Activated naive CD8-positive, alpha-beta T cell treated with anti-CD3 and anti-CD28 coated beads, Interleukin-2, amount 10 ng/mL, durations not matched to agents 7 days and 5 days (primary cell): ENCODE measurements around the gene DNAAF9. TPM values are rescaled to one million over a fixed set of nuclear protein-coding genes. Genes with fewer than 3 reads are reported as not detected.

Experiments used
- ATAC-seq: fragments of 150-1000 bp; cut with Tn5 transposase; one replicate; pipeline ENCODE4 v1.10.0; 2021; ENCODE audit warnings: low read depth, moderate library complexity
- POLR2A ChIA-PET: fragments of 350-600 bp; sonication (Branson Sonifier 250); formaldehyde crosslinking; loops from one replicate; lab custom pipeline; 2021; ENCODE audit warnings: antibody characterized with exemption; lab: Charles Lee
- DNase-seq: peaks from one replicate; pipeline ENCODE4 v3.0.0; 2021
- H3K27ac Mint-ChIP-seq: one replicate; pipeline ENCODE4 v1.8.0; 2022; ENCODE audit warnings: mild to moderate bottlenecking, mixed read lengths
- H3K27me3 Mint-ChIP-seq: one replicate; pipeline ENCODE4 v1.8.0; 2022; ENCODE audit warnings: mild to moderate bottlenecking, moderate library complexity, mixed read lengths
- H3K36me3 Mint-ChIP-seq: one replicate; pipeline ENCODE4 v1.8.0; 2021; ENCODE audit warnings: mild to moderate bottlenecking, mixed read lengths
- H3K4me1 Mint-ChIP-seq: one replicate; pipeline ENCODE4 v1.8.0; 2021; ENCODE audit warnings: mixed read lengths
- H3K4me3 Mint-ChIP-seq: one replicate; pipeline ENCODE4 v1.8.0; 2022; ENCODE audit warnings: mild to moderate bottlenecking, moderate library complexity, mixed read lengths
- H3K9me3 Mint-ChIP-seq: one replicate; pipeline ENCODE4 v1.8.0; 2021; ENCODE audit warnings: mixed read lengths
- total RNA-seq, 2 experiments: library from RNA; stranded (reverse); gene quantifications; one replicate each; pipeline ENCODE4 v1.2.3, GENCODE V29; 2021

The DNAAF9 gene
- total RNA-seq, 2 experiments from 2014 or later, result 5.1 to 6.4 TPM

DNA sequence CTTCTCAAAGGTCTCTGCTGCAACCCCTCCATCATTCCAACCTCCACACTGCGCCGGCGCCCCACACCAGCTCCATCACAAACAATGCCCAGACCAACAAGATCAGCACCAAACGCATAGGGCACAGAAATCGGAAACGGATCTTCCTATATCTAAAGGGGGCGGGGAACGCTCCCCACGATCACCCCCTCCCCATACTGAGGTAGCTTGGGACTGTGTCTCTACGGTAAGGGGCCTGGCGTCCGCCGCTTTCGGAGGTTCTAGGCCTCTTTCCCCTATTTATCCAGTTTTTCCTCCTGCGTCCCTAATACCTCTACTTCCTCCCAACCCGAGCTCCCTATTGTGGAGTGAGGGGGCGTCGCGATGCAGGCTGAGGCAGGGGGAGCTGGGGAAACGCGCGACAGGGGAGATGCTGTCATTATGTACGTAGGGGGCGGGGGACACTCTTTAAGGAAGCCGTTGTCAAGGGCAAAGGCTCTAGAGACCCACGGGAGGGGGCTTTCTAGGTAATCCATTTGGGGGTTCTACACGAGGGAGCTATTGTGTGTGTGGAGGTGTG, 909 bp downstream of the DNAAF9 start:
- POLR2A ChIA-PET, result interaction anchor here (1.1 kb wide), 1 partner anchor 14 kb away, joined by 3 read pairs; no protein-coding TSS in a partner anchor

DNA sequence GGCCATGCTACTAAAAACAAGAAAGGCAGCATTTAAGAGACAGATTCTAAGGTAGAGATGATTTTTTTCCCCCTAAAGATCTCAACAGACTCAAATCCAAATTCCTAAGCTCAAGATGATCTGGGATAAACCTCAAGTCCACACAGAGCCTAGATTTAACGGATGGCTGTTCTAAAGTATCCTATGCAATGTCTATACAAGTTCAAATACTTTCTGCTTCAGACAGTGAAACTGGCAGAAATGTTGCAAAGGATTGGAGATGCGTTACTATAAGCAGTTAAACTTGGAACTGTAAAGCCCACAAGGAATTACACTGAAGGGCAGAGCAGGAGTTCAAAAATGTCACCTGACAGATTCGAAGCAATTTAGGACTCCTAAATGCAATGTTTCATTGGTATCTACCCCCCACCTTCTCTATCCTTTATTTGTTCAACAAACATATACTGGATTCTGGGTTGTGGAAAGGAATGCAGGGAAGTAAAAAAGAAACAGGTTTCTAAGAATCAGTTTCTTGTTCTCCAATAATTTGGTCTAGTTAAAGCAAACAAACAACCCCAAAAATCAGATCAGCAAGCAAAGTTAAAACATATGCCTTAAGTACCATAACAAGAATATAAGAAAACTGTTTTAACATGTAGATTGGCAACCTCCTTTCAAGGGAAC, 1.6 kb downstream of the DNAAF9 start:
- H3K9me3 Mint-ChIP-seq, result no peaks in the 10 kb centered on the region
- H3K36me3 Mint-ChIP-seq, result no peaks in the 10 kb centered on the region
- ATAC-seq (no peak), DNase-seq (no peak)
- peak overlapping the region; percentile 89 for H3K4me3 Mint-ChIP-seq
- H3K27ac Mint-ChIP-seq, result no peak overlapping the region
- peaks cover 19% of the 10 kb centered on the region for H3K4me1 Mint-ChIP-seq
- H3K27me3 Mint-ChIP-seq, result peaks cover 5% of the 10 kb centered on the region
- POLR2A ChIA-PET, result interaction anchor here (1.1 kb wide), 1 partner anchor 14 kb away, joined by 3 read pairs; no protein-coding TSS in a partner anchor

More for the DNA sequence above, 909 bp downstream of the DNAAF9 start:
- ATAC-seq, result no peak
- H3K27ac Mint-ChIP-seq, result peak overlapping the region; percentile 72
- H3K27me3 Mint-ChIP-seq, result peaks cover 9% of the 10 kb centered on the region
- H3K9me3 Mint-ChIP-seq, result no peaks in the 10 kb centered on the region
- DNase-seq, result no peak
- peak overlapping the region; percentile 89 for H3K4me3 Mint-ChIP-seq
- no peaks in the 10 kb centered on the region for H3K36me3 Mint-ChIP-seq
- H3K4me1 Mint-ChIP-seq, result peaks cover 19% of the 10 kb centered on the region

DNA sequence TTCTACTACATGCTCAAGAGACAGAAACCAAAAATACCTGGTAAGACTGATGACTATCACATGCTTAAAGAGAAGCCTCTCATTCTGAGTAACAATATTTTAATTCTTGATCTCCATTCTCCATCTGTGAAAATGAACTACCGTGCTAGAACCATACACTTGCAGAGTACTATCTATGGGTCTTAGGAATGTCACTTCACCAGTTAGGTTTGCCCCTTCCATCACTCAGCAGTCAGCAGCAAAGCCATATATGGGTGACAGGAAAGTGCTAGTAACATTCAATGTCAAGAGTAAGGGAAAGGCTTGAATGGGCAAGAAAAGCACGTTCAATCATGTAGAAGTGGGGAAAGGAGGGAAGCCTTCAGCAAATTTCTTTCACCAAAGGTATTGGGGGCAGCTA, 2.3 kb downstream of the DNAAF9 start:
- POLR2A ChIA-PET, result interaction anchor here (0.5 kb wide), 1 partner anchor 77 kb away, joined by 3 read pairs; no protein-coding TSS in a partner anchor
- H3K27ac Mint-ChIP-seq, result no peak overlapping the region
- H3K27me3 Mint-ChIP-seq, result peaks cover 5% of the 10 kb centered on the region
- H3K9me3 Mint-ChIP-seq, result no peaks in the 10 kb centered on the region
- no peak for DNase-seq
- peaks cover 19% of the 10 kb centered on the region for H3K4me1 Mint-ChIP-seq
- no peak overlapping the region for H3K4me3 Mint-ChIP-seq
- no peaks in the 10 kb centered on the region for H3K36me3 Mint-ChIP-seq
- ATAC-seq, result no peak

DNA sequence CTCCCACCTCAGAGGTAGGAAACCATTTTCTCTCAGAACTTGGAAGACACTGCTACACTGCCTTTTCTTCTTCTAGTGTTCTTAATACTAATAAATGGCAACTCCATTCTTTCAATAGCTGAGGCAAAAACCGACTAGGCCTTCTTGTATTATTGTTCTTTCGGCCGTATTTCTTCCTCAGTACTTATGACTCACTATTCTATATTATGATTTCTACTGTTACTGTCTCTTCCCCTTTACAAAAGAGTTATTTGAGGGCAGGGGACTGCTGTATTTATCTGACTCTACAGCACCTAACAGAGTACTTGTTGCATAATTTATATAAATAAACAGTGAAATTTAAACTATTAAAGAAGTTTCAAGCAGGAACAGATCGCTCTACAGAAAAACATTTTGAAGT, 3.1 kb downstream of the DNAAF9 start:
- Mint-ChIP-seq H3K4me3 (no peak overlapping the region), H3K4me1 (peaks cover 19% of the 10 kb centered on the region), H3K27me3 (peaks cover 5% of the 10 kb centered on the region), H3K9me3 (no peaks in the 10 kb centered on the region), H3K36me3 (no peaks in the 10 kb centered on the region), H3K27ac (no peak overlapping the region)
- DNase-seq, result no peak
- no peak for ATAC-seq
- POLR2A ChIA-PET, result no interaction called here

DNA sequence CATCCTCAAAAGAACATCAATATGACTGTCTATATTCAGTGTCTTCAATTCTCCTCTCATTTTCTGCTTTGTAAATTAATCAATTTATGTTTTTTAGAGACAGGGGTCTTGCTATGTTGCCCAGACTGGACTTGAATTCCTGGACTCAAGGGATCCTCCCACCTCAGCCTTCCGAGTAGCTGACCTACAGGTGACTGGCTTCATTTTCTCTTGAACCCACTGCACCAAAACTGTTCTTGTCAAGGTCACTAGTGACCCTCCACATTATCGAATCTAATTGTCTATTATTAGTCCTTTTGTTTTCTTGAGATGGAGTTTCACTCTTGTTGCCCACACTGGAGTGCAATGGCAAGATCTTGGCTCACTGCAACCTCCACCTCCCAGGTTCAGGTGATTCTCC, 3.7 kb downstream of the DNAAF9 start:
- ATAC-seq (no peak), DNase-seq (no peak)
- Mint-ChIP-seq H3K4me3 (no peak overlapping the region), H3K27me3 (peaks cover 5% of the 10 kb centered on the region), H3K36me3 (no peaks in the 10 kb centered on the region), H3K27ac (no peak overlapping the region), H3K4me1 (peaks cover 19% of the 10 kb centered on the region), H3K9me3 (no peaks in the 10 kb centered on the region)
- POLR2A ChIA-PET, result no interaction called here

DNA sequence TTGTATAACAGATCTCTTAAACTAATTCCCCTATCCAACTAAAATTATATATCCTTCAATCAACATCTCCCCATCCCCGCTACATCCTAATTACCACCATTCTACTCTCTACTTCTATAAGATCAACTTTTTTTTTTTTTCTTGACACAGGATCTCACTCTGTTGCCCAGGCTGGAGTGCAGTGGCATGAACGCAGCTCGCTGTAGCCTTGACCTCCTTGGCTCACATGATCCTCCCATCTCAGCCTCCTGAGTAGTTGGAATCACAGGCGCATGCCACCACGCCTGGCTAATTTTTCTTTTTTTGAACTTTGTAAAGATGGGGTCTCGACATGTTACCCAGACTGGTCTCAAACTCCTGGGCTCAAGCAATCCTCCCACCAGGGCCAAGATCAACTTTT, 5.0 kb downstream of the DNAAF9 start:
- peaks cover 13% of the 10 kb centered on the region for H3K4me1 Mint-ChIP-seq
- no peaks in the 10 kb centered on the region for H3K9me3 Mint-ChIP-seq
- DNase-seq (no peak), ATAC-seq (no peak)
- POLR2A ChIA-PET, result no interaction called here
- H3K4me3 Mint-ChIP-seq, result no peak overlapping the region
- peaks cover 7% of the 10 kb centered on the region for H3K27me3 Mint-ChIP-seq
- H3K27ac Mint-ChIP-seq, result no peak overlapping the region
- H3K36me3 Mint-ChIP-seq, result no peaks in the 10 kb centered on the region

DNA sequence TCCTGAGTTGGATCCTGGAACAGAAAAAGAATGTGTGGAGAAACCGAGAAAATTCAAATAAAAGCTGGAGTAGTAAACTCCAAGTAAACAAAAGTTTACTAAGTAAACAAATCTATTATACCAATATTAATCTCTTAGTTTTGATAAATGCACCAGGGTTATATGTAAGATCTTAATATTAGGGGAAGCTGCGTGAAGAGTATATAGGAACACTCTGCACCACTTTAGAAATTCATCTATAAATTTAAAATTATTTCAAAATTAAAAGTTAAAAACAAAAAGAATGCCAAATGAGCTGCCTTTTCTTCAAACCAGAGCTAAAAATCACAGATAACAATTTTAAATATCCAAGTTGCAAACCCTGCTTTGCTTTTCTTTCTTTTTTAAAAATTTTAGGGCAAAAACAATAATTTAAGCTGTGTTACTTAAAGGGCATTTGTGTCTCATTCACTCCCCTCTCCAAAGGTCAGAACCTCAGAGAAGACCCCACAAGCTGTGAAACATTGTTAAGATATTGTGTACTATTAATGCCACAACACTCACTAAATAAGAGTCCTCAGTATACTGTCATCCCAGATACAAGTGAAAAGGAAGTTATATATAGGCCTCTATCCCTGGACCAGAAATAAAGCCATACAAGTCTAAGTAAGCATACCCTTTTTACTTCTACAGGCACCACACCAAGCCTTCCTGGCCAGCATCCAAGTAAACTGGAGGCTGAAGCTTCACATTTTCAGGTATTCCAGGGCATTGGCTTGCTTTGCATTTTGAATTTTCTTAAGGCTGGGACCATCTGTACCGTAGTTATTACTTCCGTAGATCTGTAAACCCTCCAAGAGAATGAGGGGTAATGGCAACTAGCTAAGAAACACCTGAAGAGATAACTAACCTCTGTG, 7.0 kb downstream of the DNAAF9 start:
- H3K27ac Mint-ChIP-seq, result no peak overlapping the region
- ATAC-seq (no peak), DNase-seq (no peak)
- H3K36me3 Mint-ChIP-seq, result peaks cover 5% of the 10 kb centered on the region
- H3K9me3 Mint-ChIP-seq, result no peaks in the 10 kb centered on the region
- no peak overlapping the region for H3K4me3 Mint-ChIP-seq
- H3K4me1 Mint-ChIP-seq, result peaks cover 7% of the 10 kb centered on the region
- POLR2A ChIA-PET, result interaction anchor here (0.6 kb wide), 1 partner anchor 647 kb away, joined by 3 read pairs; no protein-coding TSS in a partner anchor
- peaks cover 4% of the 10 kb centered on the region for H3K27me3 Mint-ChIP-seq

DNA sequence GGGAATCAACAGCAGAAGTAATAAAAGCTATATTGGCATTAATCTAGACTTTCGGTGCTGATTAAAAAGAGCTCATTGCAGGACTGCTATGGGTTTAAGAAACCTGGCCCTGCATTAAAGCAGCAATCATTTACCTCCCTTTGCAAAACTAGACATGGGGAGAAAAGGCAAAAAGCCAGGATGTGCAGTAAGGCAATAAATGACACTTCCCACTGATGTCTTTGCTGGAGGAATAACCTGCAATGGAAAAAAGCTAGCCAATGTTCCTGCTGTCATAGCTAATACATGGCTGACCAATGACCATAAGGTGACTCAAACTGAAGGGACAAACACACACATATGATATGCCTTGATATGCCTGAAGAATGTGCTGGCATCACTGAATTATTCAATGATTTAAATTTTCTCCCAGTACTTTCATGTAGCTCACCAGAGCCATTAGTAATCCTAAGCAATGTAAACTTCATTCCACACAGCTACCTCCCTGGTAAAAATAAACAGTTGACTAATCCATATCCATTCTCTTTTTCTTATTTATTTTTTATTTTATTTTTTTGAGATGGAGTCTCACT, 8.7 kb downstream of the DNAAF9 start:
- Mint-ChIP-seq H3K4me1 (peaks cover 2% of the 10 kb centered on the region), H3K27ac (no peak overlapping the region), H3K4me3 (no peak overlapping the region), H3K27me3 (peaks cover 4% of the 10 kb centered on the region), H3K36me3 (peaks cover 5% of the 10 kb centered on the region), H3K9me3 (no peaks in the 10 kb centered on the region)
- DNase-seq, result no peak
- POLR2A ChIA-PET, result no interaction called here
- no peak for ATAC-seq

DNA sequence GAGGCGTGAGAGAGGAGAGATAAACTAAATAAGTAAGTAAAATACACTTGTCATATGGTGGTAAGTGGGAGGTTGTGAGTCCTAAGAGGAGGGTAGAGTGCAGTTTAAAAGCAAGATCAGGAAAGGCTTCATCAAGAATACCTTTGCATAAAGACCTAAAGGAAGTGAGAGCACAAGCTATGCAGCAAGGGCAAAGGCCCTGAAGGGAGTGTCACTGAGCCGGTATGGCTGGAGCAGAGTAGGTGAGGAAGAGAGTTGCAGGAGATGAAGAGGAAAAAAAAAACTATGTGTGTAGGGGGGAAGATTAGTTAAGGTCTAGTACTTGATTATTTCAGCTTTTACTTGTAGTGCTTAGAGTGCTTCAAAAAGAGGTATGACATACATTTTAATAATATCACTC, 11.0 kb downstream of the DNAAF9 start:
- Mint-ChIP-seq H3K9me3 (no peaks in the 10 kb centered on the region), H3K4me1 (peaks cover 2% of the 10 kb centered on the region), H3K27me3 (peaks cover 2% of the 10 kb centered on the region), H3K27ac (no peak overlapping the region), H3K4me3 (no peak overlapping the region), H3K36me3 (peaks cover 5% of the 10 kb centered on the region)
- ATAC-seq (no peak), DNase-seq (no peak)
- POLR2A ChIA-PET, result no interaction called here

DNA sequence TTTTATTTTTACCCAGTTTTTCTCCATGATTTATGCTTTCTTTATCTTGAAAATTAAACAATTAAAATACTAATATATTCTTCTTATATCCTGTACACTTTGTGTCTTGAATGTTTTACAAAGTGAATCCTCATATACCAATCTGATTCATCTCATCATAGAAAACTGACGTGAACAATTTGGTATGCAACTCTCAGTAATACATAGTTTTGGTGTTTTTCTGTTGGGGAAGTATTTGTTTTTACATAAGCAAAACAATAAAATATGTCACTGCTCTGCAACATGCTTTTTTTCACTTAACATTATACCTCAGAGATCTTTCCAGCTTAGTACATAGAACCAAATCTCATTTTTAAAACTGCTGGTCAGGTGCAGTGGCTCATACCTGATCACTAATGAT, 14.7 kb downstream of the DNAAF9 start:
- H3K27me3 Mint-ChIP-seq, result peaks cover 2% of the 10 kb centered on the region
- H3K4me1 Mint-ChIP-seq, result peaks cover 5% of the 10 kb centered on the region
- peaks cover 9% of the 10 kb centered on the region for H3K36me3 Mint-ChIP-seq
- H3K4me3 Mint-ChIP-seq, result no peak overlapping the region
- DNase-seq (no peak), ATAC-seq (no peak)
- no peaks in the 10 kb centered on the region for H3K9me3 Mint-ChIP-seq
- POLR2A ChIA-PET, result no interaction called here
- no peak overlapping the region for H3K27ac Mint-ChIP-seq

DNA sequence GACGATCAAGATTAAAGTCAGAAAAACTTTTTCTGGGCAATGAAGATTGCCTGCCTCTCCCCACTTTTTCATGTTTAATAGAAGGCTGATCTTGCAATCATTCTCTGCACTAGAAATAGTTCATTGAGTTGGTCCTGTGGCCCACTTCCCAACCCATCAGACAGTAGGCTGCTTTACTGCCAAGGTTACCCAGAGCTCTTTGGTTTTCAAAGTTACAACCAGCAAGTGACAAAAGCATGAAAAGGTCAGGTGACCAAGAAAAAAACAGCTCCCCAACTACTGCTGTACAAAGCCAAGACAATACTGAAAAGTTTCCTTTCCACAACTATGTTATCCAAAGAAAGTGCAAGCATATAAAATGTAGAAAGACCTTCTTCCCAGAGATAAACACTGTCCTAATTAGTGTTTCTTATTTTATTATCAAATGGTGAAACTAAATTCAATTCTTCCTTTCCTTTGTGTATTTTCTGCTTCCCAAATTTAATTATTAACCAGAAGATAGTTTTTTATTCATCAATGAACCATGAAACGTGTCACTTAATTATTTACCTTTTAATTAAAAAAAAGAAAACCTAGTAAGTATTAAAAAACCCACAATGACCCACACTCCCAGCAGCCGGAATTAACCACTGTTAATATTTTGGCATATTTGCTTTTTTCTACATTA, 16.6 kb downstream of the DNAAF9 start:
- ATAC-seq, result no peak
- peaks cover 2% of the 10 kb centered on the region for H3K27me3 Mint-ChIP-seq
- H3K36me3 Mint-ChIP-seq, result peaks cover 7% of the 10 kb centered on the region
- H3K9me3 Mint-ChIP-seq, result peaks cover 7% of the 10 kb centered on the region
- peaks cover 3% of the 10 kb centered on the region for H3K4me1 Mint-ChIP-seq
- POLR2A ChIA-PET, result interaction anchor here (0.7 kb wide), 1 partner anchor 241 kb away, joined by 4 read pairs; no protein-coding TSS in a partner anchor
- H3K4me3 Mint-ChIP-seq, result no peak overlapping the region
- no peak for DNase-seq
- no peak overlapping the region for H3K27ac Mint-ChIP-seq

DNA sequence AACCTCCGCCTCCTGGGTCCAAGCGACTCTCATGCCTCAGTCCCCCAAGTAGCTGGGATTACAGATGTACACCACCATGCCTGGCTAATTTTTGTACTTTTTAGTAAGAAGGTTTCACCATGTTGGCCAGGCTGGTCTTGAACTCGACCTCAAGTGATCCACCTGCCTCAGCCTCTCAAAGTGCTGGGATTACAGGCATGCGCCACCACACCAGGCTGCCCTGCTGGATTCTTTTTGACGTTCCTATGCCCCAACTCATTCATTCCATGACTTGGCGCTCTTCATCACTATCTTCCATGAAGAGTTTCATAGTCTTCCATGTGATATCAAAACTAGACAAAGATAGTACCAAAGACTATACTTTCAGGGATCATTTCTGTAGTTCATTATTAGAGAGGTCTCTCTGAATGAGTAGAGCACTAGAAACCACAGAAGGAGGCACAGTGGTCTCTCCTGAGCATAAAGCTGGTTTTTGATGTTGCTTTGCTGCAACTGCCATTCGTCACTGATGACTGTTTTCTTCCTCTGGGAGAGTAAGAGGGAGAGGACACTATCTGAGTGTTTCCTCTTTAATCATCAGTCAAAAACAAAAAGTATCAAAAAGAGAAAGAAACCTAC, 23.5 kb downstream of the DNAAF9 start:
- H3K4me1 Mint-ChIP-seq, result peaks cover 7% of the 10 kb centered on the region

More for the DNA sequence above, 23.5 kb downstream of the DNAAF9 start:
- DNase-seq (no peak), ATAC-seq (no peak)
- Mint-ChIP-seq H3K27me3 (peaks cover 2% of the 10 kb centered on the region), H3K4me3 (no peak overlapping the region), H3K27ac (no peak overlapping the region), H3K36me3 (peaks cover 9% of the 10 kb centered on the region), H3K9me3 (peaks cover 9% of the 10 kb centered on the region)
- POLR2A ChIA-PET, result no interaction called here
